Stimulated activated CD8-positive, alpha-beta memory T cell treated with anti-CD3 and anti-CD28 coated beads, Interleukin-4, amount 100 ng/mL, for 4 hours (primary cell): ENCODE measurements around the gene STT3B.

ENCODE experiments used
- DNase-seq, 2 donors: peaks; one replicate each; pipeline ENCODE4 v3.0.0-alpha.2; 2020; ENCODE audit warnings: low read depth in 2 of 2, low spot score in 1 of 2

The STT3B gene

DNA sequence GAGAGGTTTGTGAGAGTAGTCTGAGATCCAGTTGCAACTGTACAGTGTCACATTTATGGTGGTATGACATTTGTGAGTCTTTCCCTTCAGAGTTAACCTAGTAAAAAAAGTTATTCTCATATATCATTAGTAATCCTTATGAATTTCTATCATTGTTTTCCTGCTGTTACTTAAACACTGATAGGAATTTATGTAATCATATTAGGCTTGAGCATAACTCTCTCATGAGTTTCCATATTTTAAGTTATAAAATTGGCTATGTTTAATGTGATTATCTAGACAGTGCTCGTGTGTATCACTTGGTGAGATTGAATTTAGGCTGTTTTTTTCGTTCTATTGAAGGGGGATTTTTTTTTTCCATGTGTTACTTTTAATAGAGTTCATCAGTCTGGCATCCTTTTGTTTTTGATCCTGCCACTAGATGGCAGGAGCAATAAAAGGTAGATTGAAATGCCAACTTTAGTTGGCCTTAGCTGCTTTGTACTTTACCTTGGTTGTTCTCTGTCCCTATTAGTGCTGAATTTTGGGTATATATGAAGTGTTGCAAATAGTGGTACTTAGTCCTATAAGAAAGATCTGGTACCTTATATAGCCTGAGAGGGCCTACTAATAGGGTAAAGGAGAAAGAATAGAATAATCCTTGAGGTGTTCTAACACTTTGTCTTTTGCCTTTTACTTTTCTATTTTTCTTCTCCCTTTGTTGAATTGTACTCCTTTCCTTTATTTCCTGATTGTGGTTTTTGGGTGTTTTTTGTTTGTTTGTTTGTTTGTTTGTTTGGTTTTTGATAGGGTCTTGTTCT, 17.9 kb downstream of the STT3B start:
- DNase-seq: no peak

DNA sequence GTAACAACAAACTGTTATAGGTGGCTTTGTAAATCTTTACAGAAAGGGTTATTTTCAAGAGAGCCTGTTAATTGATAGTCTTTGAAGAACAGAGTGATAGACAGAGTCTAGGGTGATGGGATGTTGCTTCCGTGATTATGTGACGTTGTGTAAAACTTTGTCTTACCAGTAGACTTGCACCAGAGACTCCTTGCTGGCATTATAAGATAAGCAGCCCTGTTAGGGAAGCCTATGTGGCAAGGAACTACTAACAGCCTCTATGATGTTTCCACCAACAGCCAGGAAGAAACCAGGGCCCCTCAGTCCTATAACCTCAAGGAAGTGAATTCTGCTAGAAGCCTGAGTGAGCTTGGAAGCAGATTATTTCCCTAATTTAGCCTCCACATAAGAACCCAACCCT, 18.9 kb downstream of the STT3B start:
- no peak for DNase-seq

DNA sequence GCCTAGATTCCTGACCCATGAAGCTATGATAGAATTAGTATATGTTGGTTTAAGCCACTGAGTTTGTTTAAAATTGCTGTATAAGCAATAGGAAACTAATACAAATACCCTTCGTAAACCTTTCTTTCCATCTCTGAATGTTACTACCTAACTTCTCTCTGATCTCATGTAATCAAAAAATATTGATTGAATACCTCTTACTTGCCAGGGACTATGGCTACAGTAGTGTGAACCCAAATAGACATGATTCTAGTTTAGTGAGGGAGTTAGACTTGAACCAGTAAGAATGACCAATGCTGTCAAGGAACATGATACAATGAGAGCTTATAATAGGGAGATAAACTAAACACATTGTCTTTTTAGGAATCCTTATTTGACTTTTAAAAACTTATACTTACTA, 19.4 kb downstream of the STT3B start:
- no peak for DNase-seq

DNA sequence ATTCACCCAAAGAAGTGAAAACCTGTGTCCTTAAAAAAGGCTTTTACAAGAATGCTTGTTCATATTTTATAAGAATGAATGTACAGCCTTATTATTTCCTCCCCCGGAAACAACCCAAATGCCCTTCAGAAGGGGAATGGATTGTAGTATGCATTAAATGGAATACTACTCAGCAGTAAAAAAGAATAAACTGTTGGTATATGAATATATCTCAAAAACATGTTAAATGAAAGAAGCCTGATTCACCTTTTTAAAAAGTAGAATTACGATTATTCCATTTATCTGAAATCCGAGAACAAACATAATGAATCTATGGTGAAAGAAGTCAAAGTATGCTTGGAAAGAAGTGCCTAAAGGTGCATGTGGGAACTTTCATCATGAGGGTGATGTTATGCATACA, 20.5 kb downstream of the STT3B start:
- DNase-seq: no peak

DNA sequence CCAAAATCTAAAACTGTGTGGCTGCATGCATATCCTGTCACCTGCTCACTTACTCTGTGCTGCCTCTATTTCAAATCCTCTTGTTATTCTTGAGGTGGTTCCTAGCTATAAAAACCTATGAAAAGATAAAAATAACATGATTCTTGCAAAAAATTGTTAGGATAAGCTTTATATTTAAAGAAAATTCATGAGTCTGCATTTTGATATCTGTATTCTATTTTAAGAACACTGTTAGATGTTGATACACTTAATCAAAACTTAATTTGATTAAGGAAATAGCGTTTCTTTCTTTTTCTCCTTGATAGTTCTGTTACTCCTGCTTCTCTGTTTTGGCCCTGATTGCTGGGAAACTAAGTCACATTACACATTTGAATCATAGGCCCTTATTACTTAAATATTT, 22.5 kb downstream of the STT3B start:
- DNase-seq: no peak

DNA sequence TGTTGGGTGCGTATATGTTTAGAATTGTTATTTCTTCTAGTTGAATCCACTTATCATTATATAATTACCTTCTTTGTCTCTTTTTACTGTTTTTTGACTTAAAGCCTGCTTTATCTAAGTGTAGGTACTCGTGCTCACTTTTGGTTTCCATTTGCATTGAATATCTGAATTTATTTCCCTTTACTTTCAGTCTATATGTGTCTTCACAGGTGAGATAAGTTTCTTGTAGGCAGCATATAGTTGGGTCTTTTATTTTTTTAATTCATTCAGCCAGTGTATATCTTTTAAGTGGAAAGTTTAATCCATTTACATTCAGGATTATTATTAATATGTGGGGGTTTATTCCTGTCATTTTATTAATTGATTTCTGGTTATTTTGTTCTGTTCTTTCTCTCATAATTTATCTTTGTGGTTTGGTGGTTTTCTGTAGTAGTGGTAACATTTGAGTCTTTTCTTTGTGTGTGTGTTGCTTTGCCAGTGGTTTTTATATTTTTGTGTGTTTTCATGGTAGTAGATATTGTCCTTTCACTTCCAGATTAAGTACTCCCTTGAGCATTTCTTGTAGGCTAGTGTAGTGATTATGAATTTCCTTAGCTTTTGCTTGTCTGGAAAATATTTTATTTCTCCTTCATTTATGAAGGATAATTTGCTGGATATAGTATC, 27.3 kb downstream of the STT3B start:
- DNase-seq: no peak

DNA sequence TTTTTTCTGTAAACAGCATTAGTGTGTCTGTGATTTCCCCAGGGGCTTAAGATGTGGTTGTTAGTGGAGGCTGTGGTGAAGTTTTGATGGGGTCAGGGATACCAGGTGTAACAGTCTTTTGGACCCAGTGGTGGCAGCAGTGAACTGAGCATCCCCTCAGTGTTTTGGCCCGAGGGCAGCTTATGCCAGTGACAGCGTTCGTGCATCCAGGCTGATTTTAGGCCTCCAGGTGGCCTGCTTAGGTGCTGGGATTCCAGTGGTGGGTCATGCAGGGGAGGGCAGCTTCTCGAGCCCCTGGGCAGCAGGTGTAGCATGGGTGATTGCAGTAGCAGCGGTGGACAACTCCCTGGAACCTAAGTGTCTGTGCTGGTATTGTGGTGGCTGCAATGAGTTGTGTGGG, 29.2 kb downstream of the STT3B start:
- no peak for DNase-seq

DNA sequence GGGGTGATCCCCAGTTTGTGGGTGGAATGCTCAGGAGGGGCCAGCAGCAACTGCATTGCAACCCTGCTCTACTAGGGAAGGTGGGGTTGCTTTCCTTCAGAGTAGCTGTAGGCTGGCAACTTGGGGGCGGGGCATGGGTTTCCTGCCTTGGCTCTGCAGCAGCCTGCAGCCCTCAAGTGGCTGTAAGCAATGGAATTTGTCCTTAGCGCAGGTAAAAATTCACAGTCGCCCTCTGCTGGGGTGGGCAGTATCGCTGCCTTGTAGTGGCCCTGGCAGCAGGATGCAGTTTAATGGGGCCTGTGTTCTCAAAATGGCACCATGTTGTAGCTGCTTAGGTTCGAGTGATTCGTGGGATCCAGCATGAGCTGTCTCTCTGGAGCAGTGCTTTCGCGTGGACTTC, 29.8 kb downstream of the STT3B start:
- no peak for DNase-seq

DNA sequence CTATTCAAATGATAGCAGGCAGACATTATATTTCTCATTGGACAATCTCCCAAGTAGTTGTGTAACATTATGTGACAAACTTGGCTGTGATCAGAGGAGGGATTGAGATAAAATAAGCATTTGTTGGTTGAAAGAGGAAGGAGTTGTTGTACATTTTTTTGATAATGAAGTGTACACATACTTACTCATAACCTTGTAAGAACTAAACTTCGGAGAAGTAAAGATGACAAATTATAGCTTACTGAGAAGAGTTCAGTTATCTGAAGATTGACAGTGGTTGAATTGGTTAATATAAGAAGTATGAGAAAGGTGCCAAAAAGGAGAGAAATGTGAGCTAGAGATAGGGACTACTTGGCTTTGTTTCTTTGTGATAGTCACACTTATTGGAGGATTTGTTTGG, 32.6 kb downstream of the STT3B start:
- no peak for DNase-seq

DNA sequence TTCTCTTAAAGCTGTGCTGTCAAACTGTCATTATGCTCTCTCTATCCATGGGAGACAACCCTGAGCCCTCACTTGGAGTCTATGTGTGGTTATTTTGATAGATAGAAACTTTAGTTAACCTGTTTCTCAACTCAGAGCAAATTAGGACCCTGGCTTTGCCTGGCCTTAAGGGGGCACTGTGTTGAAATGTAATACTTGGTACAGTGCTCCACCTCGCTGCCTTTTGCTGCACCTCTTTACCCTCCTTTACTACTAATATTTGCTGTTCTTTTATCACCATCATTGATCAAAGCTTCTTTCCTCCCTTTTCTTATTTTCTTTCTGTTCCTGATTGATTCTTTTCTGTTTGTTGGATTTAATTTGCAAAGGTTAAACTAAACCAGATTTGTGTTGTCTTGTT, 34.3 kb downstream of the STT3B start:
- DNase-seq: no peak

DNA sequence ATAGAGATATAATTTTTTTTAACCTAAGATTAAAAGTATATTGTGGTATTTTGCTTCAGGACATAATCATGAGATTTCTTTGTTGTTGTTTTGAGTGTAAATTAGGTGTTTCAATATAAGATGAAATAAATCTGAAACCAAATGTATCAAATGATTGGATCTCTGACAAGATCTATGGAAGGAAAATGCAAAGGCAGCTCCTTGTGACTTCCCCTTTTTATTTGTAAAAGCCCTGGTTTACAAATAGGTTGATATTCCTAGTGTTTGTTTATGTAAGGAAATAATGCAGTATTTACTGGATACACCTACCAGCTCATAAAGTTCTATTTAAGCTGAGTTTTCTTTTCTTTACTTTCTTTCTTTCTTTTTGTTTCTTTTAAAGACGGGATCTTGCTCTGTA, 35.9 kb downstream of the STT3B start:
- DNase-seq: no peak

DNA sequence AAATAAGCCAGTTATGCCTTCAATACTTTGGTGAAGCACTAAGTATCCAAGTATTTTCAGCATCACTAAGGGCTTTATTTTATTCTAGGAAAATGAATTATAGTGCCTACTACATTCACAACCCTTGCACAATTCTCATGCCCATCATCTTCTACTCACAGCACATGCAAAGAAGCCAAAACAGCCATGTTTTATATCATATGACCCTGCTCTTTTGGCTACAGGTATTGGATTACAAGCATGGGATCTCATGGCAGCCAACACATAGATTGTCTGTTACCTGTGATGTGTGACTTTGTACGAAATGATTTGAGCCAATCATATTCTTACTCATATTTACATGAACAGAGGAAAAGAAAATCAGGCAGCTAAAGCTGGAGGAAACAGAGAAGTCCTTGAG, 38.6 kb downstream of the STT3B start:
- DNase-seq: no peak

DNA sequence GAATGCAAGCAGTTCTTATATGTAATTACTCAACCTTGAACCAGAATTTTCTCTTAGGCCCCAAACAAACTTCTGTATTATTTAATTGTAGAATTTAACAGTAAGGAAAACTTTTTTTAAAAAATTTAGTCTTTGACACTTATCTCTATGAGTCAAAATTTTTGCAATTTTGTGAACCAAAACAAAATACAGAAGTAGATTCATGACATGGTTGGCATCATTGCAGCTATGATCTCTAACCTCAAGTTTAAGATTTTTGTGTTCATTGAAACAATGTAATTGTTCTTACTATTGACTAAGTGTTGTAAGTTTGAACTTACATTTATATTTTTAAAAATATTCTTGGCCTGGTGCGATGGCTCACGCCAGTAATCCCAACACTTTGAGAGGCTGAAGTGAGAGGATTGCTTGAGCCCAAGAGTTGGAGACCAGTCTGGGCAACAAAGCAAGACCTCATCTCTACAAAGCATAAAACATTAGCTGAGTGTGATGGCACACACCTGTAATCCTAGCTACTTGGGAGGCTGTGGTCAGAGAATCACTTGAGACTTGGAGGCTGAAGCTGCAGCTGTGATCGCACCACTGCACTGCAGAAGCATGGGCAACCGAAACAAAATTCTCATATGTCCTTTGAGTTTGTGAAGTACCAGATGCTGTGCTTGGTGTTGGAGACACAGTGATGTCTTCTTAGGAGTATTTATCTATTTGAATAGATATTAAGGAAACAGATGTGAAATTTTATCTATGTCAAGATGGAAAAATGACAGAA, 39.7 kb downstream of the STT3B start:
- DNase-seq: no peak

DNA sequence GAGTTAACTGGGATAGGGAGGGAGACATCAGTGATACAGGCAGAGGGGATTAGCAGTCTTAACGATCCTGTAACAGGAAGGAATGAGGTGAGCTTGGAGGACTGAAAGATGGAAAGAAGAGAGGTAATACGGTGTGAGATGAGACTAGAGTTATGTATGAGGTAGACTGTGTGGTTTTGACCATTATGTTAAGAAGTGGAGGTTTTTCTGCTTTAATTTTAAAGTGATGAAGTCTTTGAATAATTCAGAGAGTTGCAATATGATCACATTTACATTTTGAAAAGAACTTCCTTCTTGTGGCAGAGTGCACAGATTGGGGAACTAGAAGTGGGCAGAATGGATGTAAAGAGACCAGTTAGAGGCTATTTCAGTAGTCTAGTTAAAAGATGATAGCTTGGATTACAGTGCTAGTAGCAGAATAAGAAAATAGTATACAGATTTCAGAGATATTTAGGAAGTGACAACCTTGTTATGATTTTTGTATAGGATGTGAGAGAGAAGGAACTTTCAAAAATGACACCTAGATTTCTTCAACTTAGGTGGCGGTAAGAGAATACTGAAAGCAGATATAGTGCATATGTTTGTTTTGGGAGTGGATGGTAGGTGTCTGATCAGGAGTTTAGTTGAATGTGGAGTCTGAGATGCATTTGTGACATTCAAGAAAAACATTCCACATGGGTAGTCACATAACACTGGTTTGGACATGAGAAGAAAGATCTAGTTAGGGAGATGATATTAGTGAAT, 40.5 kb downstream of the STT3B start:
- DNase-seq: no peak

DNA sequence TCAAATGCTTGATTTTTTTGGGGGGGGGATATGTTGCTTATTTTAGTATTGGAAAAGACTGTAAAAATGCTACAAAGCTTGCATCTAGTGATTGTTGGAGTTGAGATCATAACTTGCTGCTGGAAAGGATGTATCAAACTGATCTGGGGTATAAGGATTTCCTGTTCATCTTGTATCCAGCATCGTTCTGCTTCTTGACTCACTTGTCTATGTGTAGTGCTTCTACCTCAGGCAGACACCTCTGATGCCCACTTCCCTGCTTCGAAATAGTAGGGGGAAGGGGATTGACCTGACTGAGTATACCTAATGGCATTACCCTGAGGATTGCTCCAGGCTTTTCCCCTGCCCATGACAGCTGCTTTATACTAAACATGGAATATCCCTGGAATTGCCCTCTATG, 42.7 kb downstream of the STT3B start:
- no peak for DNase-seq

DNA sequence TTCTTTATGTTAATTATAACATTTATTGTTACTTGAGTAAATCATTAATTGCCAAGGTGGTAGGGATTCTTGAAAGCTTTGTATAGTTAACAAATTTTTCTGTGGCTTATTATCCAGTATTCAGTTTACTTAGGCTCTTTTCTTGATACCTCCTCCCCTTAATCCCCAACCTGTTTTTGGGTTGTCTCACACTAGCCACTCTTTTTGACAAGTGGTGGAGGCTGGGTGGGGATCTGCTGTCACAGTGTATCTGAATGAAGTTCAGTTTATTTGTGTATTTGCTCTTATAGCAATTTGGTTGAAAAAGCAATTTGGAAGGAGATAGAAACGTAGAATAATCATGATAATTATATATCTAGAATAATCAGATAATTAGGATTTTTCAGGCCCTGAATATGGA, 43.8 kb downstream of the STT3B start:
- no peak for DNase-seq

DNA sequence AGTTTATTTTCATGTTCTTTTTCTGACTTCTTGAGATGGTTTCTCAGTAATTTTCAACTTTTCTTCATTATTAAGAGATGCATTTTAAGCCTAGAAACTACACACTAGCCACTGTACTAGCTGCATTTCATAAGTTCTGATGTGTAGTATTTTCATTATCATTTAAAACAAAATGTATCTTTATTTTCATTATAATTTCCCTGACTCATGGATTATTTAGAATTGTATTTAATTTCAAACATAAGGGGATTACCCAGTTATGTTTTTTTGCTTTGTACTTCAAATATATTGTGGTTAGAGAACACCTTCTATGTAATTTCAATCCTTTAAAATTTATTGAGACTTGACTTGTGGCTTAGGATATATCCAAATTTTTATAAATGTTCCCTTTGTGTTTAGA, 44.5 kb downstream of the STT3B start:
- no peak for DNase-seq

DNA sequence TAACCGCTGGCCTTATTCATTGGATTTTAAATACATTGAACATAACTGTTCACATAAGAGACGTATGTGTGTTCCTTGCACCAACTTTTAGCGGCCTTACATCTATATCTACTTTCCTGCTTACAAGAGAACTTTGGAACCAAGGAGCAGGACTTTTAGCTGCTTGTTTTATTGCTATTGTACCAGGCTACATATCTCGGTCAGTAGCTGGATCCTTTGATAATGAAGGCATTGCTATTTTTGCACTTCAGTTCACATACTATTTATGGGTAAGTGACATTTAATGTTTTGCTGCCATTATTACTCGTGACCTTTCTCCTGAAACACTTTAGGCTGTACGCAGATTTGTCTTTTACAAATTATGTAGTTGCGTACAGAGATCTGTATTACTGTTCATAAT, 47.1 kb downstream of the STT3B start:
- DNase-seq: no peak

DNA sequence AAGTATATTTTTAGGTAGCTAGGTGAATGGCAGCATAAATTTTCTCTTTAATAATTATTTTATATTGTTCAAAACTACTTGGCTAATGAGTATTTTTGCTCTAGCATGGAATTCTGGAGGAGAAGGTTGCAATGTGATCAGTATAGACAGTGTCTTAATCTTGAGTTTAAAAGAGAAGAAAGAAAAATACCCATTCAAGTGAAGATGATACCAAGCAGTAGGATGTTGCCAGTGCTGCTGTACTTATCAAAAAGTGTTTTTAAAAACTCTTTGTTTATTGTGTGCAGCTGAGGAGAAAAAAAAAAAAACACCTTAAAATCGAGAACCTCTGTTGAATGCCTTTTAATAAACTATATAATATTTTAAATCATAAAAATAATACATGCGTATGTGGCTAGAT, 47.9 kb downstream of the STT3B start:
- DNase-seq: no peak

DNA sequence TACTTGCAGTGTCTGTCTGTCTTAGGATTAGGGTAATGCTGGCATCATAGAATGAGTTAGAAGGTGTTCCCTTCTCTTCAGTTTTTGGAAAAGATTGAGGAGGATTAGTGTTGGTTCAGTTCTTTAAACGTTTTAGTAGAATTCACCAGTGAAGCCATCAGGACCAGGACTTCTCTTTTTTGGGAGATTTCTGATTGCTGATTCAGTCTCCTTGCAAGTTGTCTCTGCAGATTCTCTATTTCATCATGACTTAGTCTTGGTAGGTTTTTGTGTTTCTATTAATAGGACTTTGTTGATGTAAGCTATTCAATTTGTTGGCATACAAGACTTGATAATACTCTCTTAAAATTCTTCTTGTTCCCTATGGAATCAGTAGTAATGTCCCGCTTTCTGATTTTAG, 48.9 kb downstream of the STT3B start:
- DNase-seq: no peak

DNA sequence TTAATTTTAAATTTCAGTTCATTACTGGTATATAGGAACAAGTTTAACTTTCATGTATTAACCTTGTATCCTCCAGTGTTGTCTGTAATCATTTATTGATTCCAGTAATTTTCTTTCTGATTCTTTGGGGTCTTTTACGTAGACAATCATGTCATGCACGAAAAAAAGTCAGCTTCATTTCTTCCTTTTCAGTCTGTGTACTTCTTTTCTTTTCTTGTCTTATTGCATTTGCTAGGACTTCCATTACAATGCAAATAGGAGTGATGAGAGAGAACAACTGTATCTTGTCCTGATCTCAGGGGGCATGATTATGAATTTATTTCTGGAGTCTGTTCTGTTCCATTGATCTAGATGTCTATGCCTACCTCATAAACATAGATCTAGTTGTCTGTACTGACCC, 56.5 kb downstream of the STT3B start:
- DNase-seq: no peak

DNA sequence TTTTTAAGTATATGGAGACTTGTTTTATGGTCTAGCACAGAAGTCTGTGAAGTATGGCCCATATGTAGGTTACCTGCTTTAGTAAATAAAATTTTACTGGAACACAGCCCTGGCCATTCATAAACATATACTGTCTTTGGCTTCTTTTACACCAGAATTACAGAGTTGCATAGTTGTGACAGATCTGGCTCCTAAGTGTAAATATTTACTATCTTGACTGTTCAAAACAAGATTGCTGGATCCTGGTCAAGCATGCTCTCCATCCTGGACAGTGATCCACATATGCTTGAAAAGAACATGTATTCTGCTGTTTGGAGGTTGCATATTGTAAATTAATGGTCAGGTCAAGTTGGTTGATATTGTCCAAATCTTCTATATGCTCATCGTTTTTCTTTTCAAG, 57.9 kb downstream of the STT3B start:
- no peak for DNase-seq
